Measurements from ENCODE around the gene MED20. TPM values are rescaled to one million over a fixed set of nuclear protein-coding genes. Genes with fewer than 3 reads are reported as not detected.

MED20 gene
- total RNA-seq, 1 donor from 2014 or later: 15.6 TPM

GRCh38 chr6:41940759-41941279, 19.9 kb upstream of the MED20 start:
- ATAC-seq: peak; percentile 7

- peak; percentile 23 for ATAC-seq
Measured at GRCh38 chr6:41939848-41940758, 19.2 kb upstream of the MED20 start.

GRCh38 chr6:41939176-41939847, 18.4 kb upstream of the MED20 start:
- no peak for ATAC-seq

GRCh38 chr6:41938590-41939175, 17.7 kb upstream of the MED20 start:
- ATAC-seq: no peak

- no peak for ATAC-seq
Measured at GRCh38 chr6:41937861-41938574, 17.1 kb upstream of the MED20 start.

GRCh38 chr6:41937472-41937860, 16.5 kb upstream of the MED20 start:
- ATAC-seq: no peak

GRCh38 chr6:41936073-41936837, 15.3 kb upstream of the MED20 start:
- peak; percentile 78 for ATAC-seq

- ATAC-seq: no peak
Measured at GRCh38 chr6:41935685-41936072, 14.7 kb upstream of the MED20 start.

- ATAC-seq: no peak
Measured at GRCh38 chr6:41935193-41935574, 14.2 kb upstream of the MED20 start.

GRCh38 chr6:41934278-41935192, 13.6 kb upstream of the MED20 start:
- no peak for ATAC-seq

- ATAC-seq: no peak
Measured at GRCh38 chr6:41932378-41932777, 11.4 kb upstream of the MED20 start.

GRCh38 chr6:41931792-41932191, 10.9 kb upstream of the MED20 start:
- no peak for ATAC-seq

- ATAC-seq: no peak
Measured at GRCh38 chr6:41929924-41930323, 9.0 kb upstream of the MED20 start.

- ATAC-seq: no peak
Measured at GRCh38 chr6:41927253-41927652, 6.3 kb upstream of the MED20 start.

- ATAC-seq: no peak
Measured at GRCh38 chr6:41922154-41922553, 1.2 kb upstream of the MED20 start.

GRCh38 chr6:41921712-41921998, 716 bp upstream of the MED20 start:
- peak; percentile 28 for ATAC-seq

- ATAC-seq: peak; percentile 13
Measured at GRCh38 chr6:41917528-41917927, 3.4 kb downstream of the MED20 start.

GRCh38 chr6:41914869-41915530, 5.9 kb downstream of the MED20 start:
- ATAC-seq: no peak

- ATAC-seq: no peak
Measured at GRCh38 chr6:41914343-41914742, 6.6 kb downstream of the MED20 start.

- no peak for ATAC-seq
Measured at GRCh38 chr6:41909727-41910126, 11.2 kb downstream of the MED20 start.
